Lung microvascular endothelial cell (primary cell): ENCODE measurements around the gene INTS7. TPM values are rescaled to one million over a fixed set of nuclear protein-coding genes. Genes with fewer than 3 reads are reported as not detected.

Source experiments
- DNase-seq, 2 donors: peaks; one replicate each; pipeline versions ENCODE4 v3.0.0 to v3.0.0-alpha.2; 2010; ENCODE audit warnings: low read depth in 2 of 2
- total RNA-seq: library from RNA; depleted of rRNA; stranded (reverse); fragments of >200 nt; gene quantifications from 2 replicates; pipeline ENCODE4 v1.2.1, GENCODE V29; 2014

INTS7 gene
- total RNA-seq, 1 donor from 2014 or later = 12.9 TPM

DNA sequence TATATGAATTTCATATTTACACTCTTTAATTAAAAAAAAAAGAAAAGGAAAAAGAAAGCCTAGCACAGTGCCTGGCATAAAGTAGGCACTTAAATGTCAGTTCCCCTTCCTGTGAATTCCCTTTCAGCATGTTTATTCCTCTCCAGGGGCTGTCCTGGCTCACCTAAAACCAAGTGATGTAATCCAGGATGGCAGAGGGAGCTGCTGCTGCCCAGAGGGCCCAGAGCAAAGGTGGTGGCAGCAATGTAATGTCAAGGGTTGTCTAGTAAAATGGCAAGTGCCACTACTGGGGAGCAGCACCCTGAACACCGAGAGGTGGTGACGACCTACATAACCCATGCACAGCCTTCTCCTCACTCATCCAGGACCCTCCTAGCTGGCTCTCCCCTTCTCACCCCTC is 126.4 kb downstream of the INTS7 start:
- DNase-seq = no peak

DNA sequence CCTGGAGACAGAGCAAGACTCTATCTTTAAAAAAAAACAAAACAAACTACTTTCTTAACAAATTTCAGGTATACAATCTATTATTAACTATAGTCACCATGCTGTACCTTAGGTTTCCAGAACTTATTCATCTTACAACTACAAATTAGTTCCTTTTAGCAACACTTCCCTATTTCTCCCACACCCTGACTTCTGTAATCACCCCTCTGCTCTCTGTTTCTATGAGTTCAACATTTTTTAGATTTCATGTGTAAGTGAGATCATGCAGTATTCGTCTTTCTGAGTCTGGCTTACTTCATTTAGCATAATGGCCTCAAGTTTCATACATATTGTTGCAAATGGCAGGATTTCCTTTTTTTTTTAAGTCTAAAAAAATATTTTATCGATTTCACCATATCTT is 126.9 kb downstream of the INTS7 start:
- DNase-seq = no peak

- no peak for DNase-seq
Observed at GRCh38 chr1:211903490-211904245, 131.7 kb downstream of the INTS7 start.

- DNase-seq = no peak
Observed at GRCh38 chr1:211902624-211903291, 132.6 kb downstream of the INTS7 start.

GRCh38 chr1:211901945-211902344 is 133.4 kb downstream of the INTS7 start:
- DNase-seq = no peak

DNA sequence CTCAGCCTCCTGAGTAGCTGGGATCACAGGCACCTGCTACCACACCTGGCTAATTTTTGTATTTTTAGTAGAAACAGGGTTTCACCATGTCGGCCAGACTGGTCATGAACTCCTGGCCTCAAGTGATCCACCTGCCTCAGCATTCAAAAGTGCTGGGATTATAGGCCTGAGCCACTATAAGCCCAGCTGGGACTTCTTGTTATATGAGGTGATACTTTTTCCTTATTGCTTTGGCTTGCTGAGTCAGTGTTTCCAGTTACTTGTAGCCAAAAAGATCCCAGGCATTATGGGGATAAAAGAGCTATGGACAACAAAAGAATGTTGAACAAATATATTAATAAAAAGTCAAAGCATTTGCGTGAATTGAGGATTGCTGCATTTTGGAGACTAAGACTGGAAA is 134.9 kb downstream of the INTS7 start:
- no peak for DNase-seq

- no peak for DNase-seq
Observed at GRCh38 chr1:211896958-211897357, 138.4 kb downstream of the INTS7 start.

- no peak for DNase-seq
Observed at GRCh38 chr1:211895126-211895759, 140.1 kb downstream of the INTS7 start.

- DNase-seq = no peak
Observed at GRCh38 chr1:211894312-211894711, 141.0 kb downstream of the INTS7 start.

GRCh38 chr1:211893260-211893659 is 142.1 kb downstream of the INTS7 start:
- no peak for DNase-seq

DNA sequence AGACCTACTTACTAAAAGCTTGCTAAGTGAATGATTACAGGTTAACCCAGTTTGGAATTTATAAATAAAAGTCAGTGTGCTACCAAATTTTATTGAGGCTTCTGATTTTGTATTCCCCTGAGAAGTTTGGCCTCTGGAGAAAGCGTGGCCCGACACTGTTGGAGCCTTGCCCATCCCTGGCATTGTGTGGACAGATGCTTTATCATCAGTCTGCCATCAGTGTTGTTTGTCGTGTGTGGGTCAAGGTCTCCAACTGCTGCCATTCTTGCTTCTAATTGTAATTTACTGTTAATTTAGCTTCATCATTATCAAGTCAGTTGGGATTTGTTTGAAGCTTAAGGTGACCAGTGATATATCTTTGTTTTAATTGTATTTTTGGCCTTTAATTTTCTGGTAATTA is 142.8 kb downstream of the INTS7 start:
- no peak for DNase-seq

GRCh38 chr1:211891708-211892107 is 143.6 kb downstream of the INTS7 start:
- DNase-seq = no peak

Other genes with a start within 250 kb of the INTS7 start
- 31.6 and 37.5 TPM in 2 replicates for gene LPGAT1, start 204.8 kb downstream of the INTS7 start, total RNA-seq
- gene DTL, start 191 bp upstream of the INTS7 start, total RNA-seq = 4.0 and 13.9 TPM in 2 replicates
- gene PPP2R5A, start 249.9 kb upstream of the INTS7 start, total RNA-seq = 25.1 and 37.1 TPM in 2 replicates